ENCODE data around the gene DRAM1. TPM values are rescaled to one million over a fixed set of nuclear protein-coding genes. Genes with fewer than 3 reads are reported as not detected.

Gene DRAM1
- total and polyA plus RNA-seq, 2 donors (not counting 1 experiment from before 2014, with no cell fraction given): 2.1 to 10.2 TPM

DNA sequence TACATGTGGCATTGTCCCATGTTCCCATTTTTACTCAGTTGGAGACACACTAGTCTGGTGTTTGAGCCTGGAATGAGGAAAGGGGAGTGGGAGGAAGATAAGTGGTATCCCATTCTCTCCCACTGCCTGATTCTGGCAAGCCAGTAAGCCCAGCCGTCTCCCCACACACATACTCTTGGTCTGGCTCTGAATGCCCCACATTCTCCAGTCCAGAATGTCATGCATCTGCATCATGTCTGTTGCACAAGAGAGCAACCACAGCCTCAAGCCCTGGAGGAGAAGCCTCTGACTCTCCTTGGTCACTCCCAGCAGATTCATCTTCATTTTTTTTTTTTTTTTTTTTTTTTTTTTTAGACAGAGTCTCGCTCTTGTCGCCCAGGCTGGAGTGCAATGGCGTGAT is 48.0 kb downstream of the DRAM1 start:
- WGBS (ENCODE audit: insufficient coverage): 93% methylated on average over 3 of the region's 4 CpGs
- Histone ChIP-seq H2AFZ (ENCODE audit: insufficient read depth, low read depth, low read length, poor library complexity, severe bottlenecking) (no peak overlapping the region), H3K4me3 (ENCODE audit: control extremely low read depth in 1 of 5, extremely low read depth in 1 of 5, insufficient read depth in 1 of 5, low read depth in 2 of 5, low read length in 4 of 5) (no peak overlapping the region), H3K27ac (ENCODE audit: low read length in 2 of 2) (no peak overlapping the region), H3K9me3 (ENCODE audit: control extremely low read depth in 1 of 3, control insufficient read depth in 2 of 3, insufficient read depth in 1 of 3, low read length in 2 of 3) (peaks cover 0 to 8% (median 8%) of the 10 kb centered on the region in 3 donors), H3K9ac (ENCODE audit: low read length) (no peak overlapping the region), H3K36me3 (replicated peaks in 1 of 2; ENCODE audit: control extremely low read depth in 1 of 2, control insufficient read depth in 1 of 2, extremely low read depth in 1 of 2, insufficient read depth in 2 of 2, low read length in 1 of 2) (no peaks in the 10 kb centered on the region), H3K4me1 (ENCODE audit: control insufficient read depth in 2 of 2, insufficient read depth in 2 of 2, low read length in 2 of 2) (peaks cover 16 to 18% of the 10 kb centered on the region in 2 donors), H3K27me3 (replicated peaks in 1 of 4; ENCODE audit: control extremely low read depth in 1 of 4, control insufficient read depth in 3 of 4, insufficient read depth in 4 of 4, low read length in 3 of 4) (no peaks in the 10 kb centered on the region), H3K79me2 (ENCODE audit: control insufficient read depth, insufficient read depth, low read length) (no peaks in the 10 kb centered on the region), H4K20me1 (ENCODE audit: control insufficient read depth, insufficient read depth, low read length, poor library complexity, severe bottlenecking) (no peaks in the 10 kb centered on the region), H3K4me2 (replicated peaks; ENCODE audit: low read depth, low read length, poor library complexity, severe bottlenecking) (no peak overlapping the region)
- ATAC-seq (ENCODE audit: low read depth) (no peak), DNase-seq (no peak)
- intact Hi-C loops (cut with micrococcal nuclease): no loop called here
- Mint-ChIP-seq H3K27me3 (no peaks in the 10 kb centered on the region), H3K4me1 (peaks cover 28% of the 10 kb centered on the region), H3K27ac (peak overlapping the region; percentile 41), H3K4me3 (no peak overlapping the region), H3K9me3 (ENCODE audit: insufficient read depth) (peaks cover 4% of the 10 kb centered on the region)
- POLR2A ChIA-PET: no interaction called here
- CTCF ChIA-PET: interaction anchor here (0.6 kb wide), 1 partner anchor 13 kb away, joined by 3 read pairs; no protein-coding TSS in a partner anchor
- TF ChIP-seq, protein P1, sequence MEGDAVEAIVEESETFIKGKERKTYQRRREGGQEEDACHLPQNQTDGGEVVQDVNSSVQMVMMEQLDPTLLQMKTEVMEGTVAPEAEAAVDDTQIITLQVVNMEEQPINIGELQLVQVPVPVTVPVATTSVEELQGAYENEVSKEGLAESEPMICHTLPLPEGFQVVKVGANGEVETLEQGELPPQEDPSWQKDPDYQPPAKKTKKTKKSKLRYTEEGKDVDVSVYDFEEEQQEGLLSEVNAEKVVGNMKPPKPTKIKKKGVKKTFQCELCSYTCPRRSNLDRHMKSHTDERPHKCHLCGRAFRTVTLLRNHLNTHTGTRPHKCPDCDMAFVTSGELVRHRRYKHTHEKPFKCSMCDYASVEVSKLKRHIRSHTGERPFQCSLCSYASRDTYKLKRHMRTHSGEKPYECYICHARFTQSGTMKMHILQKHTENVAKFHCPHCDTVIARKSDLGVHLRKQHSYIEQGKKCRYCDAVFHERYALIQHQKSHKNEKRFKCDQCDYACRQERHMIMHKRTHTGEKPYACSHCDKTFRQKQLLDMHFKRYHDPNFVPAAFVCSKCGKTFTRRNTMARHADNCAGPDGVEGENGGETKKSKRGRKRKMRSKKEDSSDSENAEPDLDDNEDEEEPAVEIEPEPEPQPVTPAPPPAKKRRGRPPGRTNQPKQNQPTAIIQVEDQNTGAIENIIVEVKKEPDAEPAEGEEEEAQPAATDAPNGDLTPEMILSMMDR (IDR thresholded peaks at IDR 0.05): no peak
- no peak for TF ChIP-seq EZH2 (IDR thresholded peaks at IDR 0.05; ENCODE audit: borderline replicate concordance, insufficient read depth, low read depth, low read length, poor library complexity, severe bottlenecking)

DNA sequence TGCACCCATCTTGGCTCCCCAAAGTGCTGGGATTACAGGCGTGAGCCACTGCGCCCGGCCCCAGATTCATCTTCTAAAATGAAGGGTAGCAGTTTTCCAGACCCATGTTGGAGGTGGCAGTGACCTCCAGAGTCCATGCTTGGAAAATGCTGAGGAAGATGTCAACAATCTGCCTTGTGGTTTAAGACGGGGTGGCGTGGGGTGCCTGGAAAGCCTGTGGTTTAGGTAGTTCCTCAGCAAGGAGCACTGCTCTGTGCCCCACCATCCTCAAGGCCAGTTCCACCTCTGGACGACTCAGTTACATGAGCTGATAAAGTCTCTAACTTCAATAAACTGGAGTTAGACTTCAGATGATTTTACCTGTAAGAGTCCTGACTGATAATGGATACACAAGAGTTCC is 48.6 kb downstream of the DRAM1 start:
- H3K9ac ChIP-seq (ENCODE audit: low read length): no peak overlapping the region
- CTCF ChIA-PET: interaction anchor here (0.6 kb wide), 1 partner anchor 12 kb away, joined by 3 read pairs; no protein-coding TSS in a partner anchor
- H3K36me3 ChIP-seq (replicated peaks in 1 of 2; ENCODE audit: control extremely low read depth in 1 of 2, control insufficient read depth in 1 of 2, extremely low read depth in 1 of 2, insufficient read depth in 2 of 2, low read length in 1 of 2): no peaks in the 10 kb centered on the region
- H3K27me3 Mint-ChIP-seq: no peaks in the 10 kb centered on the region
- ATAC-seq (ENCODE audit: low read depth) (no peak), DNase-seq (no peak)
- H3K4me2 ChIP-seq (replicated peaks; ENCODE audit: low read depth, low read length, poor library complexity, severe bottlenecking): no peak overlapping the region
- no peaks in the 10 kb centered on the region for H3K79me2 ChIP-seq (ENCODE audit: control insufficient read depth, insufficient read depth, low read length)
- H3K9me3 Mint-ChIP-seq (ENCODE audit: insufficient read depth): peaks cover 4% of the 10 kb centered on the region
- peaks cover 22 to 23% of the 10 kb centered on the region in 2 donors for H3K4me1 ChIP-seq (ENCODE audit: control insufficient read depth in 2 of 2, insufficient read depth in 2 of 2, low read length in 2 of 2)
- H2AFZ ChIP-seq (ENCODE audit: insufficient read depth, low read depth, low read length, poor library complexity, severe bottlenecking): no peak overlapping the region
- H3K4me1 Mint-ChIP-seq: peaks cover 34% of the 10 kb centered on the region
- no peak overlapping the region for H3K4me3 Mint-ChIP-seq
- WGBS (ENCODE audit: insufficient coverage): 66% methylated on average over 5 of the region's 6 CpGs
- no peak for TF ChIP-seq EZH2 (IDR thresholded peaks at IDR 0.05; ENCODE audit: borderline replicate concordance, insufficient read depth, low read depth, low read length, poor library complexity, severe bottlenecking)
- TF ChIP-seq, protein P1 (IDR thresholded peaks at IDR 0.05): no peak
- POLR2A ChIA-PET: no interaction called here
- no peak overlapping the region for H3K27ac Mint-ChIP-seq
- no peak overlapping the region for H3K4me3 ChIP-seq (ENCODE audit: control extremely low read depth in 1 of 5, extremely low read depth in 1 of 5, insufficient read depth in 1 of 5, low read depth in 2 of 5, low read length in 4 of 5)
- peaks cover 0 to 8% (median 8%) of the 10 kb centered on the region in 3 donors for H3K9me3 ChIP-seq (ENCODE audit: control extremely low read depth in 1 of 3, control insufficient read depth in 2 of 3, insufficient read depth in 1 of 3, low read length in 2 of 3)
- intact Hi-C loops (cut with micrococcal nuclease): no loop called here
- H3K27me3 ChIP-seq (replicated peaks in 1 of 4; ENCODE audit: control extremely low read depth in 1 of 4, control insufficient read depth in 3 of 4, insufficient read depth in 4 of 4, low read length in 3 of 4): no peaks in the 10 kb centered on the region
- no peak overlapping the region for H3K27ac ChIP-seq (ENCODE audit: low read length in 2 of 2)
- no peaks in the 10 kb centered on the region for H4K20me1 ChIP-seq (ENCODE audit: control insufficient read depth, insufficient read depth, low read length, poor library complexity, severe bottlenecking)

All from B cell (primary cell).